GM12878 (cell line): ENCODE measurements around the gene CDC14A. TPM values are rescaled to one million over a fixed set of nuclear protein-coding genes. Genes with fewer than 3 reads are reported as not detected.
A peak's percentile ranks its signal among the peaks of the same experiment; 100 is the strongest.

ENCODE experiments used
- BCL3 ChIP-seq: IDR thresholded peaks from 2 replicates; pipeline ENCODE4 v1.6.1; 2011; ENCODE audit warnings: borderline replicate concordance, low read depth, mild to moderate bottlenecking, moderate library complexity, low read length; ENCODE audit not compliant: insufficient read depth, poor library complexity, severe bottlenecking
- BHLHE40 ChIP-seq, 2 experiments: fragments of 450-650 bp in 1 of 2; IDR thresholded peaks; 2 replicates each; pipeline ENCODE4 v1.6.1; 2011 to 2017; ENCODE audit warnings: low read depth in 2 of 2, borderline replicate concordance in 1 of 2, improper control_type of control experiment in 1 of 2, low read length in 1 of 2, mild to moderate bottlenecking in 1 of 2
- CBFB ChIP-seq: IDR thresholded peaks from 2 replicates; pipeline ENCODE4 v1.6.1; 2016; ENCODE audit warnings: antibody characterized with exemption, low read depth
- EED ChIP-seq: sonication (generic); IDR thresholded peaks from 2 replicates; pipeline ENCODE4 v1.6.1; 2016; ENCODE audit warnings: antibody characterized with exemption, low read depth
- FOXM1 ChIP-seq: IDR thresholded peaks from 2 replicates; pipeline ENCODE4 v1.6.1; 2012; ENCODE audit warnings: low read depth, mild to moderate bottlenecking, inconsistent platforms, low read length, moderate library complexity
- GABPA ChIP-seq: IDR thresholded peaks from 2 replicates; pipeline ENCODE4 v1.6.1; 2014; ENCODE audit warnings: antibody characterized with exemption, low read depth, mild to moderate bottlenecking, inconsistent platforms
- GATAD2B ChIP-seq: fragments of 450-650 bp; conservative IDR thresholded peaks from 2 replicates; pipeline ENCODE4 v1.6.1; 2017; ENCODE audit warnings: low read depth, mild to moderate bottlenecking, moderate library complexity
- IKZF1 ChIP-seq: fragments of 450-650 bp; conservative IDR thresholded peaks from 2 replicates; pipeline ENCODE4 v1.6.1; 2017; ENCODE audit warnings: antibody characterized with exemption, mild to moderate bottlenecking
- IRF5 ChIP-seq: fragments of 450-650 bp; IDR thresholded peaks from 2 replicates; pipeline ENCODE4 v1.6.1; 2017; ENCODE audit warnings: borderline replicate concordance
- JUND ChIP-seq: IDR thresholded peaks from 2 replicates; pipeline ENCODE4 v1.6.1; 2012; ENCODE audit warnings: low read depth, mild to moderate bottlenecking, low read length, improper control_type of control experiment, moderate library complexity
- MTA3 ChIP-seq: IDR thresholded peaks from 2 replicates; pipeline ENCODE4 v1.6.1; 2012; ENCODE audit warnings: low read length, inconsistent platforms, borderline replicate concordance
- MXI1 ChIP-seq: fragments of 150-350 bp; IDR thresholded peaks from 2 replicates; pipeline ENCODE4 v1.6.1; 2011; ENCODE audit warnings: low read depth, mild to moderate bottlenecking, inconsistent platforms, low read length, improper control_type of control experiment
- MYC ChIP-seq: IDR thresholded peaks from 2 replicates; pipeline ENCODE4 v1.6.1; 2011; ENCODE audit warnings: mild to moderate bottlenecking, low read length, moderate library complexity, inconsistent platforms; ENCODE audit not compliant: insufficient read depth, insufficient replicate concordance, insufficient read length, severe bottlenecking
- NR2F1 ChIP-seq: fragments of 450-650 bp; conservative IDR thresholded peaks from 2 replicates; pipeline ENCODE4 v1.6.1; 2017; ENCODE audit warnings: mild to moderate bottlenecking
- POLR2AphosphoS2 ChIP-seq: IDR thresholded peaks from 2 replicates; pipeline ENCODE4 v1.6.1; 2011; ENCODE audit warnings: low read depth, mild to moderate bottlenecking, low read length, improper control_type of control experiment, moderate library complexity
- POU2F2 ChIP-seq: IDR thresholded peaks from 3 replicates; pipeline ENCODE4 v1.6.1; 2011; ENCODE audit warnings: low read depth, mild to moderate bottlenecking, low read length, borderline replicate concordance
- RAD51 ChIP-seq: fragments of 450-650 bp; IDR thresholded peaks from 2 replicates; pipeline ENCODE4 v1.6.1; 2016; ENCODE audit warnings: moderate library complexity, mild to moderate bottlenecking, inconsistent platforms
- RELB ChIP-seq: fragments of 450-650 bp; IDR thresholded peaks from 2 replicates; pipeline ENCODE4 v1.6.1; 2017; ENCODE audit warnings: low read depth, mild to moderate bottlenecking, moderate library complexity
- RUNX3 ChIP-seq: IDR thresholded peaks from 2 replicates; pipeline ENCODE4 v1.6.1; 2012; ENCODE audit warnings: low read length, inconsistent platforms
- SIX5 ChIP-seq: IDR thresholded peaks from 2 replicates; pipeline ENCODE4 v1.6.1; 2011; ENCODE audit warnings: mild to moderate bottlenecking, low read depth, low read length, moderate library complexity; ENCODE audit not compliant: severe bottlenecking
- SREBF1 ChIP-seq: IDR thresholded peaks from 2 replicates; pipeline ENCODE4 v1.6.1; 2012; ENCODE audit warnings: mild to moderate bottlenecking, low read length
- YY1 ChIP-seq: IDR thresholded peaks from 2 replicates; pipeline ENCODE4 v1.6.1; 2011; ENCODE audit warnings: low read depth, mild to moderate bottlenecking, low read length
- polyA plus RNA-seq, 11 experiments: library from polyadenylated mRNA; depleted of rRNA in 4 of 11; unstranded in 6 of 11; stranded (reverse) in 5 of 11; fragments of >200 nt; fragmentation: Nextera tagmentation in 4 of 11; fragmentation: Illumina TruSeq in 1 of 11; extraction: Ambion mirVana in 4 of 11; extraction: Trizol in 1 of 11; gene quantifications; 1 replicate in 1 of 11; 2 replicates in 10 of 11; pipeline versions ENCODE4 v1.2.1 to v1.2.3, GENCODE V29; 2011 to 2016; ENCODE audit warnings: inconsistent platforms in 2 of 11, missing spikeins in 2 of 11, low read depth in 1 of 11
- total RNA-seq, 4 experiments: library from RNA; depleted of rRNA in 3 of 4; stranded (reverse); fragments of >200 nt in 3 of 4; fragmentation: Illumina TruSeq in 1 of 4; extraction: Trizol in 1 of 4; gene quantifications; 2 replicates each; pipeline versions ENCODE4 v1.2.1 to v1.2.3, GENCODE V29; 2013 to 2021

CDC14A gene
- total and polyA plus RNA-seq, 10 of the 15 experiments (the other 5 are each of a cell fraction or from before 2014, with no cell fraction given), result 1.5 to 7.1 (median 5.5) TPM

GRCh38 chr1:100463791-100464424 is 111.6 kb downstream of the CDC14A start (continued):
- TF ChIP-seq MYC, result no peak
- TF ChIP-seq EED, result 0 out of 2 replicates have a peak, but pooled peaks have one; percentile 23
- no peak for TF ChIP-seq SIX5
- no peak for TF ChIP-seq JUND
- TF ChIP-seq SREBF1, result no peak
- TF ChIP-seq IKZF1, result 0 out of 2 replicates have a peak, but pooled peaks have one; percentile 36
- TF ChIP-seq BCL3, result no peak
- no peak for TF ChIP-seq MTA3
- no peak for TF ChIP-seq NR2F1
- 0 out of 2 replicates have a peak, but pooled peaks have one; percentile 28 for TF ChIP-seq RELB
- TF ChIP-seq RUNX3, result peak; percentile 73
- no peak for TF ChIP-seq CBFB
- TF ChIP-seq MXI1, result no peak
- no peak for TF ChIP-seq GATAD2B
- TF ChIP-seq RAD51, result 0 out of 2 replicates have a peak, but pooled peaks have one; percentile 35
- TF ChIP-seq YY1, result peak; percentile 60; the same call in 1 of the 2 replicates
- peak; percentile 82; the same call in 2 of the 3 replicates for TF ChIP-seq POU2F2
- no peak for TF ChIP-seq POLR2AphosphoS2
- TF ChIP-seq FOXM1, result no peak
- TF ChIP-seq GABPA, result no peak
- TF ChIP-seq BHLHE40 (IDR thresholded peaks at IDR 0.05; ENCODE audit: borderline replicate concordance in 1 of 2, low read depth in 2 of 2, low read length in 1 of 2), result peak; percentile 10 to 56; a peak in 2 of 4 replicates
- no peak for TF ChIP-seq IRF5
